AG04449 (cell line): ENCODE results near the gene LNX2.
"Not testable (repeated sequence)": the region's sequence is repeated elsewhere in the genome, so short reads cannot be mapped to it uniquely, and the experiment has no call there.

Source experiments
- CTCF ChIA-PET: fragments of 350-600 bp; formaldehyde crosslinking; extraction: SDS; loops from one replicate; lab custom pipeline; 2021; ENCODE audit warnings: antibody characterized with exemption; lab: Yijun Ruan, JAX
- POLR2A ChIA-PET: fragments of 400-600, 350-600 bp; formaldehyde crosslinking; extraction: SDS; loops from one replicate; lab custom pipeline; 2020; ENCODE audit warnings: antibody characterized with exemption, inconsistent platforms; lab: Yijun Ruan, JAX
- DNase-seq: peaks from one replicate; pipeline ENCODE4 v3.0.0-alpha.2; 2010; ENCODE audit warnings: low read depth, low spot score
- H3K4me3 ChIP-seq: 2 replicates; pipeline ENCODE4 v1.5.1; 2011; ENCODE audit warnings: low read depth, mild to moderate bottlenecking, control low read depth, low read length
- TF ChIP-seq, protein P1 (sequence below): IDR thresholded peaks from one replicate; pipeline ENCODE4 v1.5.1; 2011; ENCODE audit warnings: mild to moderate bottlenecking, moderate library complexity, low read length, control low read depth, inconsistent platforms; ENCODE audit not compliant: insufficient read depth; ENCODE audit errors: missing control alignments

Gene LNX2

GRCh38 chr13:27631156-27631555, 10.8 kb upstream of the LNX2 start:
- CTCF ChIA-PET = interaction anchor here (1.4 kb wide), 1 partner anchor 10 kb away, joined by 3 read pairs; the partner anchor contains the start of gene LNX2
- POLR2A ChIA-PET = no interaction called here
- DNase-seq = no peak

DNA sequence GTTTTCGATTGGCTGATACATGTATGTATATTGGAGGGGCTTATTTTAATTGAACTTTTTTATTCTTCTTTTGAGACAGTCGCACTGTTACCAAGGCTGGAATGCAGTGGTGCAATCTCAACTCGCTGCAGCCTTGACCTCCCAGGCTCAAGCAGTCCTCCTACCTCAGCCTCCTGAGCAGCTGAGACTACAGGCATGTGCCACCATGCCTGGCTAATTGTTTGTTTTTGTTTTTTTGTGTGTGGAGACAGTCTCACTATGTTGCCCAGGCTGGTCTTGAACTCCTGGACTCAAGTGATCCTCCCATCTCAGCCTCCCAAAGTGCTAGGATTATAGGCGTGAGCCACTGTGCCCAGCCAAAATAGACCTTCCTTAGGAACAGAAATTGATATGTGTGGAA, 8.4 kb upstream of the LNX2 start:
- DNase-seq, POLR2A ChIA-PET, H3K4me3 ChIP-seq: not testable (repeated sequence)
- CTCF ChIA-PET = interaction anchor here (0.6 kb wide), 1 partner anchor 198 kb away, joined by 3 read pairs; no protein-coding TSS in a partner anchor

More at GRCh38 chr13:27631156-27631555, 10.8 kb upstream of the LNX2 start:
- TF ChIP-seq, protein P1, sequence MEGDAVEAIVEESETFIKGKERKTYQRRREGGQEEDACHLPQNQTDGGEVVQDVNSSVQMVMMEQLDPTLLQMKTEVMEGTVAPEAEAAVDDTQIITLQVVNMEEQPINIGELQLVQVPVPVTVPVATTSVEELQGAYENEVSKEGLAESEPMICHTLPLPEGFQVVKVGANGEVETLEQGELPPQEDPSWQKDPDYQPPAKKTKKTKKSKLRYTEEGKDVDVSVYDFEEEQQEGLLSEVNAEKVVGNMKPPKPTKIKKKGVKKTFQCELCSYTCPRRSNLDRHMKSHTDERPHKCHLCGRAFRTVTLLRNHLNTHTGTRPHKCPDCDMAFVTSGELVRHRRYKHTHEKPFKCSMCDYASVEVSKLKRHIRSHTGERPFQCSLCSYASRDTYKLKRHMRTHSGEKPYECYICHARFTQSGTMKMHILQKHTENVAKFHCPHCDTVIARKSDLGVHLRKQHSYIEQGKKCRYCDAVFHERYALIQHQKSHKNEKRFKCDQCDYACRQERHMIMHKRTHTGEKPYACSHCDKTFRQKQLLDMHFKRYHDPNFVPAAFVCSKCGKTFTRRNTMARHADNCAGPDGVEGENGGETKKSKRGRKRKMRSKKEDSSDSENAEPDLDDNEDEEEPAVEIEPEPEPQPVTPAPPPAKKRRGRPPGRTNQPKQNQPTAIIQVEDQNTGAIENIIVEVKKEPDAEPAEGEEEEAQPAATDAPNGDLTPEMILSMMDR = no peak
- H3K4me3 ChIP-seq = no peak overlapping the region

DNA sequence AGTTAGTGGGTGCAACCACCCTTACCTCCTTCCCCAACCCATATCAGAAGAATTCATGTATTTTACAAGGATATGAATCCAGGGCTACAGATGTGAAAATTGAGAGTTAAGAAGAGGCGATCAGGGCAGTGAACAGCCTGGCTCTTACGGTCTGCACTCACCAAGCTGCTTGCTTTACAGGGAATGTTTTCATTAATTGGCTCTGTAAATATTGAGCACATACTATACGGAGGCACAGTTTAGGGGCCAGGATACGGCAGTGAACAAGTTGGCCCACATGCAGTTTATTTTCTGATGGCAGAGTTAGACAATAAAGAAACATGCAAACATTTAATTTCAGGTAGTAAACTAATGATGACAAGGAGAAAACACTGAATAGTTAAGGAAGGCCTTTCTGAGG, 7.8 kb upstream of the LNX2 start:
- POLR2A ChIA-PET = no interaction called here
- H3K4me3 ChIP-seq = no peak overlapping the region
- CTCF ChIA-PET = no interaction called here
- TF ChIP-seq, protein P1 = no peak
- no peak for DNase-seq

DNA sequence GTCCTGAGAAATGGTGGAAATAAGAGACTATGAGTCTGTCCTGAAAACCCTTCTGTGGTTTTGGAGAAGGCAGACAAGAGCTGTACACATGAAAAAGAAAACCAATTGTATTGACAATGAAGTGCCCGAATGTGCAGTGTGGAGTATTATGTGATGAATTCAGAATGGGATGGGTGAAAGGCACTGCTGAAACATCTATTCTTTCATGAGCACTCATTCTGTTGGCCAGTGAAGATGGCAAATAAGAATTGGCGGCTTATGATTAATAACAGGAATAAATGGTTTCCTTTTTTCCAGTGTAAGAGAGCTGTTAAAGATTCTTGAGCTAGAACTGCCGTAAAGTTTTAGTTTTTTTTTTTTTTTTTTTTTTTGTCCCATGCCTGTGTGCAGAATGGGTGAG, 7.1 kb upstream of the LNX2 start:
- ChIA-PET POLR2A (no interaction called here), CTCF (no interaction called here)
- TF ChIP-seq, protein P1 = no peak
- no peak overlapping the region for H3K4me3 ChIP-seq
- DNase-seq = no peak

- TF ChIP-seq, protein P1 = no peak
- DNase-seq = no peak
- ChIA-PET POLR2A (no interaction called here), CTCF (interaction anchor here (1.4 kb wide), 1 partner anchor 201 kb away, joined by 3 read pairs; no protein-coding TSS in a partner anchor)
- H3K4me3 ChIP-seq = no peak overlapping the region
Observed at GRCh38 chr13:27625839-27626238, 5.5 kb upstream of the LNX2 start.

GRCh38 chr13:27624071-27624470, 3.7 kb upstream of the LNX2 start:
- no peak overlapping the region for H3K4me3 ChIP-seq
- CTCF ChIA-PET = no interaction called here
- TF ChIP-seq, protein P1 = no peak
- POLR2A ChIA-PET = no interaction called here
- no peak for DNase-seq

- no peak for DNase-seq
- ChIA-PET POLR2A (no interaction called here), CTCF (interaction anchor here (0.8 to 1.3 kb wide), 6 partner anchors 11 to 208 kb away, joined by 3 to 4 read pairs (median 4); no protein-coding TSS in a partner anchor)
- TF ChIP-seq, protein P1 = no peak
- H3K4me3 ChIP-seq = peak overlapping the region; percentile 76
Observed at GRCh38 chr13:27622881-27623280, 2.6 kb upstream of the LNX2 start.
